Measurements from ENCODE around the gene CD99L2. TPM values are rescaled to one million over a fixed set of nuclear protein-coding genes. Genes with fewer than 3 reads are reported as not detected.

CD99L2 gene
- total and polyA plus RNA-seq, 2 of the 8 experiments (the other 6 are each of a cell fraction or from before 2014, with no cell fraction given): 8.0 to 8.5 TPM

- peak; percentile 72 to 89 for TF ChIP-seq BCL11A (IDR thresholded peaks at IDR 0.05; ENCODE audit: low read depth in 2 of 2, low read length in 2 of 2)
- no peak for TF ChIP-seq BRCA1 (IDR thresholded peaks at IDR 0.05; ENCODE audit: low read depth, low read length)
- TF ChIP-seq CTCF (IDR thresholded peaks at IDR 0.05; ENCODE audit: control extremely low read depth in 1 of 3, insufficient read depth in 1 of 3, low read depth in 1 of 3, low read length in 3 of 3): no peak
- TF ChIP-seq E2F6 (IDR thresholded peaks at IDR 0.05): no peak
- no peak for TF ChIP-seq SP2 (IDR thresholded peaks at IDR 0.05; ENCODE audit: low read length)
- TF ChIP-seq CTBP2 (IDR thresholded peaks at IDR 0.05; ENCODE audit: borderline replicate concordance, insufficient read depth, insufficient read length, low read length): peak; percentile 85
- 0 out of 2 replicates have a peak, but pooled peaks have one; percentile 28 for TF ChIP-seq RXRA (IDR thresholded peaks at IDR 0.05; ENCODE audit: insufficient read depth, low read depth, low read length)
- peak; percentile 46 to 96; a peak in 2 of 3 replicates for TF ChIP-seq EP300 (IDR thresholded peaks at IDR 0.05; ENCODE audit: borderline replicate concordance in 1 of 2, low read depth in 2 of 2, low read length in 2 of 2)
- TF ChIP-seq RAD21 (IDR thresholded peaks at IDR 0.05 in 1 of 2, conservative IDR thresholded peaks at IDR 0.05 in 1 of 2; ENCODE audit: low read depth in 2 of 2, low read length in 2 of 2): peak; percentile 26 to 37
- no peak for TF ChIP-seq SIRT6 (IDR thresholded peaks at IDR 0.05; ENCODE audit: low read length)
- TF ChIP-seq SRF (IDR thresholded peaks at IDR 0.05; ENCODE audit: low read depth, low read length): no peak
- peak; percentile 96 for TF ChIP-seq POU5F1 (IDR thresholded peaks at IDR 0.05; ENCODE audit: low read depth, low read length)
- 0 out of 4 replicates have a peak, but pooled peaks of 1 of the 2 experiments have one; percentile 28 for TF ChIP-seq HDAC2 (IDR thresholded peaks at IDR 0.05; ENCODE audit: borderline replicate concordance in 1 of 2, low read depth in 2 of 2, low read length in 2 of 2)
- no peak for TF ChIP-seq SAP30 (IDR thresholded peaks at IDR 0.05; ENCODE audit: insufficient read depth, insufficient replicate concordance, low read length)
- no peak for TF ChIP-seq KDM4A (IDR thresholded peaks at IDR 0.05; ENCODE audit: low read depth, low read length, severe bottlenecking)
- 0 out of 2 replicates have a peak, but pooled peaks have one; percentile 66 for TF ChIP-seq TCF12 (IDR thresholded peaks at IDR 0.05; ENCODE audit: low read depth, low read length)
- TF ChIP-seq NANOG (IDR thresholded peaks at IDR 0.05; ENCODE audit: insufficient read depth, low read depth, low read length, poor library complexity, severe bottlenecking): peak; percentile 99
- TF ChIP-seq YY1 (IDR thresholded peaks at IDR 0.05; ENCODE audit: low read depth, low read length): peak; percentile 55; the same call in 1 of the 2 replicates
- no peak for TF ChIP-seq RFX5 (IDR thresholded peaks at IDR 0.05; ENCODE audit: borderline replicate concordance, low read depth, low read length)
Observed at GRCh38 chrX:150902434-150903109, 4.1 kb upstream of the CD99L2 start (continued).
